B cell (primary cell): Measurements from ENCODE around the gene ENTREP3.

ENCODE experiments used
- EZH2 ChIP-seq: IDR thresholded peaks from 2 replicates; pipeline ENCODE4 v1.6.1; 2012; ENCODE audit warnings: borderline replicate concordance, low read depth, mild to moderate bottlenecking, moderate library complexity, low read length; ENCODE audit not compliant: insufficient read depth, poor library complexity, severe bottlenecking
- TF ChIP-seq, protein P1 (sequence below): fragments of 200-600 bp; IDR thresholded peaks from one replicate; pipeline ENCODE4 v1.8.0; 2022; ENCODE audit warnings: antibody characterized with exemption, mild to moderate bottlenecking

DNA sequence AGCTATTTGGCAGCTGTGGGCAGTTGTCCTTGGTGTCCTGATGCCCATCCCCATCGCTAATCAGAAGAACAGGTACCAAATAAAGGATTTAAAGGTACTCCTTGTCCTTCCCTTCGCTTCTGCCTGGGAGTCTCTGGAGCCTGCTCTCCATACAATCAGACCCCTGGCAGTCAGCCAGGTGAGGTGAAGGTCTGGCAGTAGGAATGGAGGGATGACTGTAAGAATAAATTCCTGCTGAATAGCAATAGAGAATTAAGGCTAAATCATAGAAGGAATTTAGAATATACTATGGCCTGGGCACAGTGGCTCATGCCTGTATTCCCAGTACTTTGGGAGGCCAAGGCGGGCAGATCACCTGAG is 56.8 kb downstream of the ENTREP3 start:
- TF ChIP-seq EZH2 = no peak
- TF ChIP-seq, protein P1, sequence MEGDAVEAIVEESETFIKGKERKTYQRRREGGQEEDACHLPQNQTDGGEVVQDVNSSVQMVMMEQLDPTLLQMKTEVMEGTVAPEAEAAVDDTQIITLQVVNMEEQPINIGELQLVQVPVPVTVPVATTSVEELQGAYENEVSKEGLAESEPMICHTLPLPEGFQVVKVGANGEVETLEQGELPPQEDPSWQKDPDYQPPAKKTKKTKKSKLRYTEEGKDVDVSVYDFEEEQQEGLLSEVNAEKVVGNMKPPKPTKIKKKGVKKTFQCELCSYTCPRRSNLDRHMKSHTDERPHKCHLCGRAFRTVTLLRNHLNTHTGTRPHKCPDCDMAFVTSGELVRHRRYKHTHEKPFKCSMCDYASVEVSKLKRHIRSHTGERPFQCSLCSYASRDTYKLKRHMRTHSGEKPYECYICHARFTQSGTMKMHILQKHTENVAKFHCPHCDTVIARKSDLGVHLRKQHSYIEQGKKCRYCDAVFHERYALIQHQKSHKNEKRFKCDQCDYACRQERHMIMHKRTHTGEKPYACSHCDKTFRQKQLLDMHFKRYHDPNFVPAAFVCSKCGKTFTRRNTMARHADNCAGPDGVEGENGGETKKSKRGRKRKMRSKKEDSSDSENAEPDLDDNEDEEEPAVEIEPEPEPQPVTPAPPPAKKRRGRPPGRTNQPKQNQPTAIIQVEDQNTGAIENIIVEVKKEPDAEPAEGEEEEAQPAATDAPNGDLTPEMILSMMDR = no peak
